Measurements from ENCODE around the gene PHRF1.

Gene PHRF1

GRCh38 chr11:660281-660680 lies 84.0 kb downstream of the PHRF1 start:
- no peak for TF ChIP-seq CTCF (IDR thresholded peaks at IDR 0.05; ENCODE audit: insufficient read depth, low read length, poor library complexity, severe bottlenecking)
- no peak for DNase-seq (ENCODE audit: extremely low read depth, insufficient read length)
- H3K4me3 ChIP-seq (replicated peaks; ENCODE audit: low read depth, low read length), result no peak overlapping the region
- peaks cover 10% of the 10 kb centered on the region for H3K36me3 ChIP-seq (ENCODE audit: control insufficient read depth, insufficient read depth, low read length)
- H3K27me3 ChIP-seq (replicated peaks; ENCODE audit: control insufficient read depth, insufficient read depth, low read length), result no peaks in the 10 kb centered on the region

- no peak overlapping the region for H3K4me3 ChIP-seq (replicated peaks; ENCODE audit: low read depth, low read length)
- H3K36me3 ChIP-seq (ENCODE audit: control insufficient read depth, insufficient read depth, low read length), result peaks cover 12% of the 10 kb centered on the region
- no peak for TF ChIP-seq CTCF (IDR thresholded peaks at IDR 0.05; ENCODE audit: insufficient read depth, low read length, poor library complexity, severe bottlenecking)
- no peak for DNase-seq (ENCODE audit: extremely low read depth, insufficient read length)
- no peaks in the 10 kb centered on the region for H3K27me3 ChIP-seq (replicated peaks; ENCODE audit: control insufficient read depth, insufficient read depth, low read length)
Measured at GRCh38 chr11:660681-661444, 84.6 kb downstream of the PHRF1 start.
